Measurements from ENCODE around the gene RPRD1B.

DNA sequence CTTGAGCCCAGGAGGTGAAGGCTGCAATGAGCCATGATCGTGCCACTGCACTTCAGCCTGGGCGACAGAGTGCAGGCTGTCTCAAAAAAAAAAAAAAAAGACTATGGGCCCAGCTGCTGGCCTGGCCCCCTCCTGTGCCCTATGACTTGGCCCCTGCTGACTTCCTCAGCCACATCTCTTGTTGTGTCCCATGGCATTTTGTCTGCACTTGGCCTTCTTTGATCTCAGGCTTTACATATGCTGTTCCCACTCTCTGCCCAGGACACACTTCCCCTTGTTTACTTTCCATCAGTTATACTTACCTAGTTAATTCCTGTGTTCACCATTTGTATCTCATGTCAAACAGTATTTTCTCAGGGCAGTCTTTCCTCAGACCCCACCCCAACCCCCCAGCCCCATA is 44.5 kb downstream of the RPRD1B start:
- TF ChIP-seq FOSL1 (IDR thresholded peaks at IDR 0.05; ENCODE audit: insufficient read depth, low read depth, low read length) (no peak), SP4 (IDR thresholded peaks at IDR 0.05; ENCODE audit: low read length) (no peak), YY1 (IDR thresholded peaks at IDR 0.05; ENCODE audit: low read depth, low read length) (no peak)
- TF ChIP-seq, protein P1, sequence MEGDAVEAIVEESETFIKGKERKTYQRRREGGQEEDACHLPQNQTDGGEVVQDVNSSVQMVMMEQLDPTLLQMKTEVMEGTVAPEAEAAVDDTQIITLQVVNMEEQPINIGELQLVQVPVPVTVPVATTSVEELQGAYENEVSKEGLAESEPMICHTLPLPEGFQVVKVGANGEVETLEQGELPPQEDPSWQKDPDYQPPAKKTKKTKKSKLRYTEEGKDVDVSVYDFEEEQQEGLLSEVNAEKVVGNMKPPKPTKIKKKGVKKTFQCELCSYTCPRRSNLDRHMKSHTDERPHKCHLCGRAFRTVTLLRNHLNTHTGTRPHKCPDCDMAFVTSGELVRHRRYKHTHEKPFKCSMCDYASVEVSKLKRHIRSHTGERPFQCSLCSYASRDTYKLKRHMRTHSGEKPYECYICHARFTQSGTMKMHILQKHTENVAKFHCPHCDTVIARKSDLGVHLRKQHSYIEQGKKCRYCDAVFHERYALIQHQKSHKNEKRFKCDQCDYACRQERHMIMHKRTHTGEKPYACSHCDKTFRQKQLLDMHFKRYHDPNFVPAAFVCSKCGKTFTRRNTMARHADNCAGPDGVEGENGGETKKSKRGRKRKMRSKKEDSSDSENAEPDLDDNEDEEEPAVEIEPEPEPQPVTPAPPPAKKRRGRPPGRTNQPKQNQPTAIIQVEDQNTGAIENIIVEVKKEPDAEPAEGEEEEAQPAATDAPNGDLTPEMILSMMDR (IDR thresholded peaks at IDR 0.05; ENCODE audit: control extremely low read depth in 1 of 3, insufficient read depth in 1 of 3, low read depth in 1 of 3, low read length in 3 of 3), result no peak
